Type B pancreatic cell (in vitro differentiated cells): Measurements from ENCODE around the gene IL1RAPL1. TPM values are rescaled to one million over a fixed set of nuclear protein-coding genes. Genes with fewer than 3 reads are reported as not detected.

Source experiments
- DNase-seq: peaks from one replicate; pipeline ENCODE4 v3.0.0; 2021; ENCODE audit warnings: mixed read lengths; ENCODE audit not compliant: unreplicated experiment; ENCODE audit errors: extremely low spot score
- H3K27ac Mint-ChIP-seq: 2 replicates; pipeline ENCODE4 v1.8.0; 2021; ENCODE audit warnings: mild to moderate bottlenecking, mixed read lengths
- H3K27me3 Mint-ChIP-seq: 2 replicates; pipeline ENCODE4 v1.8.0; 2021; ENCODE audit warnings: mixed read lengths
- H3K36me3 Mint-ChIP-seq: 2 replicates; pipeline ENCODE4 v1.8.0; 2021; ENCODE audit warnings: mixed read lengths
- H3K4me1 Mint-ChIP-seq: one replicate; pipeline ENCODE4 v1.8.0; 2021; ENCODE audit warnings: mixed read lengths; ENCODE audit not compliant: unreplicated experiment
- H3K4me3 Mint-ChIP-seq: 2 replicates; pipeline ENCODE4 v1.8.0; 2021; ENCODE audit warnings: mild to moderate bottlenecking, mixed read lengths
- H3K9me3 Mint-ChIP-seq: 2 replicates; pipeline ENCODE4 v1.8.0; 2021; ENCODE audit warnings: mixed read lengths
- total RNA-seq: library from RNA; stranded (reverse); gene quantifications from 2 replicates; pipeline ENCODE4 v1.2.1, GENCODE V29; 2021; ENCODE audit warnings: low replicate concordance
- TF ChIP-seq, protein P1 (sequence below): fragments of 200-600 bp; sonication (generic); conservative IDR thresholded peaks from 2 replicates; pipeline ENCODE4 v1.5.0; 2021; ENCODE audit warnings: antibody characterized with exemption, mild to moderate bottlenecking

IL1RAPL1 gene
- total RNA-seq, 1 donor from 2014 or later = 2.6 TPM

DNA sequence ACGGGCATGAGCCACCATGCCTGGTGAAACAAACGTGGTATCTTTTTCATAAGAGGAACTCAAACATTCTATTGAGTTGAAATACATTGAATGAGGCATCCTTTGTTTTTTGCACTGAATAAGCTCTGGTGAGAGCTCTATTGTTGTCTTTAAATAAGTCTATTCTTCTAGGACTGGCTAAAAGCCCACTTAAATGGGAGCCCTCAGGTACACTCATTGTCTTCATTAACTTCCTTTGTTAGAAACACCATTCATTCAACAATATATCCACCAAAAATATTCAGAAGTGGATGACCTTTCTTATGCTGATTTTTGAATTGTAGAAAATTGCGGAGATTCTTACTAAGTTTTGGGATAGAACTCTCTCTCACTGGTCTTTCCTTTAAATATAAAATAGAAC lies 568.0 kb downstream of the IL1RAPL1 start:
- TF ChIP-seq, protein P1, sequence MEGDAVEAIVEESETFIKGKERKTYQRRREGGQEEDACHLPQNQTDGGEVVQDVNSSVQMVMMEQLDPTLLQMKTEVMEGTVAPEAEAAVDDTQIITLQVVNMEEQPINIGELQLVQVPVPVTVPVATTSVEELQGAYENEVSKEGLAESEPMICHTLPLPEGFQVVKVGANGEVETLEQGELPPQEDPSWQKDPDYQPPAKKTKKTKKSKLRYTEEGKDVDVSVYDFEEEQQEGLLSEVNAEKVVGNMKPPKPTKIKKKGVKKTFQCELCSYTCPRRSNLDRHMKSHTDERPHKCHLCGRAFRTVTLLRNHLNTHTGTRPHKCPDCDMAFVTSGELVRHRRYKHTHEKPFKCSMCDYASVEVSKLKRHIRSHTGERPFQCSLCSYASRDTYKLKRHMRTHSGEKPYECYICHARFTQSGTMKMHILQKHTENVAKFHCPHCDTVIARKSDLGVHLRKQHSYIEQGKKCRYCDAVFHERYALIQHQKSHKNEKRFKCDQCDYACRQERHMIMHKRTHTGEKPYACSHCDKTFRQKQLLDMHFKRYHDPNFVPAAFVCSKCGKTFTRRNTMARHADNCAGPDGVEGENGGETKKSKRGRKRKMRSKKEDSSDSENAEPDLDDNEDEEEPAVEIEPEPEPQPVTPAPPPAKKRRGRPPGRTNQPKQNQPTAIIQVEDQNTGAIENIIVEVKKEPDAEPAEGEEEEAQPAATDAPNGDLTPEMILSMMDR = no peak
- no peaks in the 10 kb centered on the region for H3K27me3 Mint-ChIP-seq
- H3K36me3 Mint-ChIP-seq = no peaks in the 10 kb centered on the region
- H3K4me1 Mint-ChIP-seq = no peaks in the 10 kb centered on the region
- no peaks in the 10 kb centered on the region for H3K9me3 Mint-ChIP-seq
- H3K4me3 Mint-ChIP-seq = no peak overlapping the region
- DNase-seq = no peak
- no peak overlapping the region for H3K27ac Mint-ChIP-seq

DNA sequence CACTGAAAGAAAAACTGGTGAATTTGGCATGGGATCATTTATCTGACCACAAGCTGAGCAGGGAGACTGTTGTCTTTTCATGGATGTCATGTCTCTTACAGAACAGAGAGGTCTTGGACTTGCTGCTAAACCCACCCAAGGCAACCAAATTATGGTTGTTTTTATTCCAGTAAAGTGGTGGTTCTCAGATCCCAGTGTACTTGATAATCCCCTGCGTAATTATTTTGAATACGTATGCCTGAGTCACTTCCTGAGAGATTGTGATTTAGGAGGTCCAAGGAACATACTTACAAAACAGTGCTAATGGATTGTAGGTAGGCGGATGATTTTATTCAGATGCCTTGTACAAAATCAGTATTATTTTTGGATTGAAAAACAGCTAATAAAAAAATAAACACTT lies 585.6 kb downstream of the IL1RAPL1 start:
- TF ChIP-seq, protein P1 = no peak
- Mint-ChIP-seq H3K36me3 (no peaks in the 10 kb centered on the region), H3K27ac (no peak overlapping the region)

DNA sequence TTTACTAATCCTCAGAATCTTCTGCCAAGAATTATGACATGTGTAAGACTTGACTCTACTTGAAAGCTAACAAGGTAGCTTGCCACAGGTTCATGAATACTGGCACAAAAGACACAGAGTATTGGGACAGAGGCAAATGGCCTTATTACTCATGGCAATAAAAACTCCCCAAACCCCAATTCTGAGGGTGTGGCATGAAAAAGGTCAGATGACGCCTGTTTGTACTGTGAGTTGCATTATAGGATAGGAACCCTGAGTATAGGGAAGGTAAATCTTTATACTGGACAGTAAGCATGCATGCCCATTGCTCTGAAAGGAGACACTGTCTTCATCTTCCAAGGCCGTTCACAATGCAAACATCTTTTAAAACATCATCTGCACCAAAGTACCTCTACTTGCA lies 600.0 kb downstream of the IL1RAPL1 start:
- H3K36me3 Mint-ChIP-seq = no peaks in the 10 kb centered on the region
- H3K9me3 Mint-ChIP-seq = no peaks in the 10 kb centered on the region
- no peak overlapping the region for H3K27ac Mint-ChIP-seq
- TF ChIP-seq, protein P1 = no peak
- H3K4me3 Mint-ChIP-seq = no peak overlapping the region
- H3K4me1 Mint-ChIP-seq = no peaks in the 10 kb centered on the region
- DNase-seq = no peak
- H3K27me3 Mint-ChIP-seq = peaks cover 3% of the 10 kb centered on the region

More for the DNA sequence above, 585.6 kb downstream of the IL1RAPL1 start:
- Mint-ChIP-seq H3K27me3 (no peaks in the 10 kb centered on the region), H3K4me3 (no peak overlapping the region), H3K9me3 (no peaks in the 10 kb centered on the region), H3K4me1 (no peaks in the 10 kb centered on the region)
- no peak for DNase-seq

DNA sequence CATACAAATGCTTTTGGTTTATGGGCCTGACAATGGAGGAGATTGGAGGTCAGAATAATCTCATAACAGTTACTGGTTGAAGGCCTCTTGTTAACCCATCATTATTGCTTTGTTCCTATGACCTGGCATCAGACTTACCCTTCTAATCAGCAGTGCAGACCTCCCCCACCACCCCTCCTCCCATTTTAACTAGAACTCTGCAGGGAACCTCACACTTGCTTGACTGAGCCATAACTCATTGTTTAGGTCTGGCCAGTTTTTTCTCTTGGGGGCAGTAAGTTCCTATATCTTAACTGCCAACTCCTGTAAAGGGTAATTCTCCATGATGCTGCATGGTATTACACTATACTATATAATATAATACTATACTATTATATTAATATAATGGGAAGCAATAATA lies 609.3 kb downstream of the IL1RAPL1 start:
- no peak overlapping the region for H3K27ac Mint-ChIP-seq
- no peaks in the 10 kb centered on the region for H3K9me3 Mint-ChIP-seq
- TF ChIP-seq, protein P1 = no peak
- H3K27me3 Mint-ChIP-seq = peaks cover 3% of the 10 kb centered on the region
- no peak overlapping the region for H3K4me3 Mint-ChIP-seq
- no peaks in the 10 kb centered on the region for H3K36me3 Mint-ChIP-seq
- H3K4me1 Mint-ChIP-seq = no peaks in the 10 kb centered on the region
- DNase-seq = no peak

DNA sequence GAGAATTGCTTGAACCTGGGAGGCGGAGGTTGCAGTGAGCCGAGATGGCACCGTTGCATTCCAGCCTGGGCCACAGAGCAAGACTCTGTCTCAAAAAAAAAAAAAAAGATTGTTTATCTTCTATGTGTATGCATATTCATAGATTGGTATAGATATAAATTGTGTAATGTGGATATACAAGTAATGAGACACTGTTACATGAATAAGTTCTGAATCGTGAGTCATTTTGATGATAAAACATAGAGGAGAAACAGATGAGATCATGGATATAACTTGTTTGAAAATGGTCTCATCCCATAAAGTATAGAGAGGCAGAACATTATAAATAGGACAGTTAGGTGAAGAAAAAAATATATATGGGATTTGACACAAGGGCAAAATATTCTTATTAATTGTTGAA lies 628.0 kb downstream of the IL1RAPL1 start:
- Mint-ChIP-seq H3K36me3 (no peaks in the 10 kb centered on the region), H3K27ac (no peak overlapping the region), H3K9me3 (peaks cover 7% of the 10 kb centered on the region), H3K4me1 (no peaks in the 10 kb centered on the region), H3K4me3 (no peak overlapping the region), H3K27me3 (no peaks in the 10 kb centered on the region)
- TF ChIP-seq, protein P1 = no peak
- no peak for DNase-seq

DNA sequence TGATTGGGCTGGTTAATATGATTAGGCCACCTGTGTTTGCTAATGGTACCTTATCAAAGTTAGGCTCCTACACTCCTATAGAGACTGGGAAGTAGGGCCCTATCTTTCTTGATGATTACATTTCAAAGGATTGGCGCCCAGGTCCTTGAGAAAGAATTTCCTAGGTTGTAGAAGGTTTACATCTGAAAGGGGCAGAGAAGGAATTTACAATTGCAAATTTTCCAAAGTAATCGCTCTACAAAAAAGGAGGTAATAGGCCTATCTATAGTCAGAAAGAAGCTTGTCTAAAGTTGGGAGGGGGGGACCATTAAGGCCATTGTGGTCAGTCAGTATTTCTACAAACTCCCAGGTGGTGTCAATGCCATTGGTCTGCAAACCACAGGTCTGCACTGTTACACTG lies 638.4 kb downstream of the IL1RAPL1 start:
- H3K27ac Mint-ChIP-seq = no peak overlapping the region
- H3K4me3 Mint-ChIP-seq = no peak overlapping the region
- H3K27me3 Mint-ChIP-seq = no peaks in the 10 kb centered on the region
- H3K4me1 Mint-ChIP-seq = no peaks in the 10 kb centered on the region
- TF ChIP-seq, protein P1 = no peak
- no peaks in the 10 kb centered on the region for H3K9me3 Mint-ChIP-seq
- H3K36me3 Mint-ChIP-seq = no peaks in the 10 kb centered on the region
- no peak for DNase-seq
